Measurements from ENCODE around the gene PTK6.
A peak's percentile ranks its signal among the peaks of the same experiment; 100 is the strongest.

Gene PTK6

DNA sequence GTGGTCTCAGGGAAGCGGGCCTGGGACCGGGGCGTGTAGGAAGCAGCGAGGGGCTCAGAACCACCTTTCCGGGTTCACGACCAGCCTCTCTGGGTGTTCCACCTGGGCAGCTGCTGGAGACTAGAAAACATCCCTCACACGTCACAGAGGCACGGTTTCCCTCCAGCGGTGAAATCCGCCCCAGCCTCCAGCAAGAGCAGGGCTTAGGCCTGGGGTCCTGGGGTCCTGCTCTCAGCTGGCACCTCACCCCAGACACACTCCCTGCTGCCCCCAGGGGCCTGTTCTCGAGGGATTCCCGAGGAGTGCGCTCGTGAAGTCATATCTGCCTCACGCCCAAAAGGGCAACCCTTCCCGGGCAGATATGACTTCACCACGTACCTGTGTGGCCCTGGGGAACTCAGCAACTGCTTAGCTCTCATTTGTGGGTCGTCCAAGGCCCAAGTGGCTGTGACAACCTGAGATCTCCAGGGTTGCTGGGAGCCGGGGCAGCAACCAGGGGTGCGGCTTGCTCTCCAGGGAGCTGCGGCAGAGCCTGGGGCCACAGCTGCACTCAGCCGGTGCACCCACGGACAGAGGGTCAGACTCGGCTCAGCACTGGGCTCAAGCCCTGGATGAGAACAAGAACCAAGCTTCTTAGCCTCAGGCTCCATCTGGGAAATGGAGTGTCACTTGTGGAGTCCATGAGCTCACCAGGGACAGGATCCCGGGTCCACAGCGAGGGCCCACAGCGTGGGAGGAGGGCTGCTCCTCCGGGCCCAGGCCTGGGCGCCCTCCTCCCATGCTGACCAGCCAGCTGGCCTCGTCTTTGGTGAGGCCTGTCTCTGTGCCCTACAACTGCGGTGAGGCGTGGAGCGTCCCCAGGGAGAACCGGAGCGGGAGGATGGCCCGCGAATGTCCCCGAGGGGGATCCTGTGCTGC is 17.4 kb upstream of the PTK6 start:
- DNase-seq (ENCODE audit: low read depth in 1 of 2, low spot score in 1 of 2) = no peak
- no peak overlapping the region for H3K4me3 ChIP-seq (replicated peaks; ENCODE audit: insufficient read depth, low read length)
- peaks cover 45% of the 10 kb centered on the region for H3K27me3 ChIP-seq (ENCODE audit: insufficient read depth, poor library complexity, severe bottlenecking)
- no peak overlapping the region for H3K27ac ChIP-seq (replicated peaks)
- TF ChIP-seq SPI1 (IDR thresholded peaks at IDR 0.05; ENCODE audit: borderline replicate concordance, low read depth) = no peak
- TF ChIP-seq, protein P1, sequence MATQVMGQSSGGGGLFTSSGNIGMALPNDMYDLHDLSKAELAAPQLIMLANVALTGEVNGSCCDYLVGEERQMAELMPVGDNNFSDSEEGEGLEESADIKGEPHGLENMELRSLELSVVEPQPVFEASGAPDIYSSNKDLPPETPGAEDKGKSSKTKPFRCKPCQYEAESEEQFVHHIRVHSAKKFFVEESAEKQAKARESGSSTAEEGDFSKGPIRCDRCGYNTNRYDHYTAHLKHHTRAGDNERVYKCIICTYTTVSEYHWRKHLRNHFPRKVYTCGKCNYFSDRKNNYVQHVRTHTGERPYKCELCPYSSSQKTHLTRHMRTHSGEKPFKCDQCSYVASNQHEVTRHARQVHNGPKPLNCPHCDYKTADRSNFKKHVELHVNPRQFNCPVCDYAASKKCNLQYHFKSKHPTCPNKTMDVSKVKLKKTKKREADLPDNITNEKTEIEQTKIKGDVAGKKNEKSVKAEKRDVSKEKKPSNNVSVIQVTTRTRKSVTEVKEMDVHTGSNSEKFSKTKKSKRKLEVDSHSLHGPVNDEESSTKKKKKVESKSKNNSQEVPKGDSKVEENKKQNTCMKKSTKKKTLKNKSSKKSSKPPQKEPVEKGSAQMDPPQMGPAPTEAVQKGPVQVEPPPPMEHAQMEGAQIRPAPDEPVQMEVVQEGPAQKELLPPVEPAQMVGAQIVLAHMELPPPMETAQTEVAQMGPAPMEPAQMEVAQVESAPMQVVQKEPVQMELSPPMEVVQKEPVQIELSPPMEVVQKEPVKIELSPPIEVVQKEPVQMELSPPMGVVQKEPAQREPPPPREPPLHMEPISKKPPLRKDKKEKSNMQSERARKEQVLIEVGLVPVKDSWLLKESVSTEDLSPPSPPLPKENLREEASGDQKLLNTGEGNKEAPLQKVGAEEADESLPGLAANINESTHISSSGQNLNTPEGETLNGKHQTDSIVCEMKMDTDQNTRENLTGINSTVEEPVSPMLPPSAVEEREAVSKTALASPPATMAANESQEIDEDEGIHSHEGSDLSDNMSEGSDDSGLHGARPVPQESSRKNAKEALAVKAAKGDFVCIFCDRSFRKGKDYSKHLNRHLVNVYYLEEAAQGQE (IDR thresholded peaks at IDR 0.05; ENCODE audit: insufficient replicate concordance, low read depth) = no peak
- no peak for TF ChIP-seq GABPA (IDR thresholded peaks at IDR 0.05; ENCODE audit: low read depth)
- no peak for TF ChIP-seq POLR2AphosphoS5 (IDR thresholded peaks at IDR 0.05; ENCODE audit: low read depth)
- TF ChIP-seq, protein P2, sequence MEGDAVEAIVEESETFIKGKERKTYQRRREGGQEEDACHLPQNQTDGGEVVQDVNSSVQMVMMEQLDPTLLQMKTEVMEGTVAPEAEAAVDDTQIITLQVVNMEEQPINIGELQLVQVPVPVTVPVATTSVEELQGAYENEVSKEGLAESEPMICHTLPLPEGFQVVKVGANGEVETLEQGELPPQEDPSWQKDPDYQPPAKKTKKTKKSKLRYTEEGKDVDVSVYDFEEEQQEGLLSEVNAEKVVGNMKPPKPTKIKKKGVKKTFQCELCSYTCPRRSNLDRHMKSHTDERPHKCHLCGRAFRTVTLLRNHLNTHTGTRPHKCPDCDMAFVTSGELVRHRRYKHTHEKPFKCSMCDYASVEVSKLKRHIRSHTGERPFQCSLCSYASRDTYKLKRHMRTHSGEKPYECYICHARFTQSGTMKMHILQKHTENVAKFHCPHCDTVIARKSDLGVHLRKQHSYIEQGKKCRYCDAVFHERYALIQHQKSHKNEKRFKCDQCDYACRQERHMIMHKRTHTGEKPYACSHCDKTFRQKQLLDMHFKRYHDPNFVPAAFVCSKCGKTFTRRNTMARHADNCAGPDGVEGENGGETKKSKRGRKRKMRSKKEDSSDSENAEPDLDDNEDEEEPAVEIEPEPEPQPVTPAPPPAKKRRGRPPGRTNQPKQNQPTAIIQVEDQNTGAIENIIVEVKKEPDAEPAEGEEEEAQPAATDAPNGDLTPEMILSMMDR (IDR thresholded peaks at IDR 0.05; ENCODE audit: insufficient read depth, low read length) = no peak

DNA sequence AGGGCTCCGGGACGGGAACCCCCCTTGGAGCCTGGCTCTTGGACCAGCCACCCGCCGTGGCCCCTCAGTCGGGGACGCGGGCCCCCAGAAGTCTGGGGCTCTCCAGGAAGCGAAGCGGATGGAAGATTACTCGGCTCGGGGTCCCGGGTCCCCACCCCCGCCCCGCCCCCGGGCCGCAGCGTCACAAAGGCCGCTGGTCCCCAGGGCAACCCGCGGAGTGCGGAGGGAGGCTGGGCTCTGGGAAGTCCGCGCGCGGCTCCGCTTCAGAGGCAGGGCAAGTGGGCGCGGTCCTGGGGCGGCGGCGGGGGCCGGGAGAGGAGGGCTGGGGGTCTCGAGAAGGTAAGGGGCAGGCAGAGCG is 16.7 kb upstream of the PTK6 start, which contains the start of gene FNDC11:
FNDC11 (plus strand) TSS at position 227 of the 358 bp plus-strand sequence. CDS start 1,505 bp downstream, outside the sequence.
- Histone ChIP-seq H3K4me3 (replicated peaks; ENCODE audit: insufficient read depth, low read length) (no peak within 1 kb of the TSS), H3K27ac (replicated peaks) (no peak within 1 kb of the TSS), H3K27me3 (ENCODE audit: insufficient read depth, poor library complexity, severe bottlenecking) (peaks cover 49% of the 10 kb centered on the region)
- no peak for DNase-seq (ENCODE audit: low read depth in 1 of 2, low spot score in 1 of 2)
- TF ChIP-seq GABPA (IDR thresholded peaks at IDR 0.05; ENCODE audit: low read depth) (no peak), POLR2AphosphoS5 (IDR thresholded peaks at IDR 0.05; ENCODE audit: low read depth) (no peak)
- TF ChIP-seq, protein P2 (IDR thresholded peaks at IDR 0.05; ENCODE audit: insufficient read depth, low read length) = no peak

DNA sequence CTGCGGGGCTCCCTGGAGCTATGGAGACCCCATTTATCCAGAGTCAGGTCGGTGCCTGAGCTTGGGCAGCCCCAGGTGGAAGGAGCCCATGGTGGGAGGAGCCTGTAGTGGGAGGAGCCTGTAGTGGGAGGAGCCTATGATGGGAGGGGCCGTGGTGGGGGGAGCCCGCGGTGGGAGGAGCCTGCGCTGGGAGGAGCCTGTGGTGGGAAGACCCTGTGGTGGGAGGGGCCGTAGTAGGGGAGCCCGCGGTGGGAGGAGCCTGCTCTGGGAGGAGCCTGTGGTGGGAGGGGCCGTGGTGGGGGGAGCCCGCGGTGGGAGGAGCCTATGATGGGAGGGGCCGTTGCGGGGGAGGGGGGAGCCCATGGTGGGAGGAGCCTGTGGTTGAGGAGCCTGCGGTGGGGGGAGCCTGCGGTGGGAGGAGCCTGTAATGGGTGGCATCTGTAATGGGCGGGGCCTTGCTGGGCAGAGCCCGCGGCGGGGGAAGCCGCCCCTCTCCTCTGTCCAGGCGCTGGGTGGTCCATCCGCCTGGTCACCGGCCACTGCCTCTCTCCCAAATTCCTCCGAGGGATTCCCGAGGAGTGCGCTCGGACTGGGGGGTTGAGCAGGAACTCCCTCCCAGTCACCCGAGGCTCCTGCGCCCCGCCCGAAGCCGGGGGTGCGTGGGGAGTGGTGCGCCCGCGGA is 16.2 kb upstream of the PTK6 start:
- peak in 1 of 2 experiments; percentile 30 for DNase-seq (ENCODE audit: low read depth in 1 of 2, low spot score in 1 of 2)
- Histone ChIP-seq H3K27ac (replicated peaks) (no peak overlapping the region), H3K27me3 (ENCODE audit: insufficient read depth, poor library complexity, severe bottlenecking) (peaks cover 54% of the 10 kb centered on the region), H3K4me3 (replicated peaks; ENCODE audit: insufficient read depth, low read length) (no peak overlapping the region)
- TF ChIP-seq, protein P2 (IDR thresholded peaks at IDR 0.05; ENCODE audit: insufficient read depth, low read length) = no peak
- TF ChIP-seq POLR2AphosphoS5 (IDR thresholded peaks at IDR 0.05; ENCODE audit: low read depth) = no peak
- TF ChIP-seq GABPA (IDR thresholded peaks at IDR 0.05; ENCODE audit: low read depth) = no peak
- no peak for TF ChIP-seq SPI1 (IDR thresholded peaks at IDR 0.05; ENCODE audit: borderline replicate concordance, low read depth)
- TF ChIP-seq, protein P1 (IDR thresholded peaks at IDR 0.05; ENCODE audit: insufficient replicate concordance, low read depth) = no peak
